AG04449 (cell line): ENCODE results near the gene SDCBP2.

Experiments
- CTCF ChIA-PET: fragments of 350-600 bp; formaldehyde crosslinking; extraction: SDS; loops from one replicate; lab custom pipeline; 2021; ENCODE audit warnings: antibody characterized with exemption; lab: Yijun Ruan, JAX
- POLR2A ChIA-PET: fragments of 400-600, 350-600 bp; formaldehyde crosslinking; extraction: SDS; loops from one replicate; lab custom pipeline; 2020; ENCODE audit warnings: antibody characterized with exemption, inconsistent platforms; lab: Yijun Ruan, JAX
- DNase-seq: peaks from one replicate; pipeline ENCODE4 v3.0.0-alpha.2; 2010; ENCODE audit warnings: low read depth, low spot score
- H3K4me3 ChIP-seq: 2 replicates; pipeline ENCODE4 v1.5.1; 2011; ENCODE audit warnings: low read depth, mild to moderate bottlenecking, control low read depth, low read length
- CTCF ChIP-seq: IDR thresholded peaks from one replicate; pipeline ENCODE4 v1.5.1; 2011; ENCODE audit warnings: mild to moderate bottlenecking, moderate library complexity, low read length, control low read depth, inconsistent platforms; ENCODE audit not compliant: insufficient read depth; ENCODE audit errors: missing control alignments

SDCBP2 gene

GRCh38 chr20:1286267-1287024 is 42.5 kb downstream of the SDCBP2 start:
- POLR2A ChIA-PET: no interaction called here
- DNase-seq: no peak
- CTCF ChIA-PET: no interaction called here
- H3K4me3 ChIP-seq: no peak overlapping the region
- no peak for TF ChIP-seq CTCF

- DNase-seq: no peak
- H3K4me3 ChIP-seq: no peak overlapping the region
- ChIA-PET POLR2A (no interaction called here), CTCF (interaction anchor here (1.3 to 1.8 kb wide), 2 partner anchors 29 to 183 kb away, joined by 4 read pairs; partner anchors contain the start of gene NSFL1C)
- TF ChIP-seq CTCF: no peak
These were observed 45.1 kb downstream of the SDCBP2 start for GRCh38 chr20:1283522-1284510.

- ChIA-PET CTCF (interaction anchor here (1.8 kb wide), 1 partner anchor 184 kb away, joined by 4 read pairs; the partner anchor contains the start of gene NSFL1C), POLR2A (no interaction called here)
- no peak for DNase-seq
- no peak overlapping the region for H3K4me3 ChIP-seq
- no peak for TF ChIP-seq CTCF
These were observed 46.0 kb downstream of the SDCBP2 start for GRCh38 chr20:1282966-1283365.

- ChIA-PET CTCF (interaction anchor here (1.1 to 2.4 kb wide), 4 partner anchors 10 to 186 kb away, joined by 3 to 9 read pairs (median 6); partner anchors contain the start of gene NSFL1C), POLR2A (interaction anchor here (1.2 kb wide), 1 partner anchor 10 kb away, joined by 3 read pairs; no protein-coding TSS in a partner anchor)
- H3K4me3 ChIP-seq: no peak overlapping the region
- no peak for DNase-seq
- no peak for TF ChIP-seq CTCF
These were observed 47.5 kb downstream of the SDCBP2 start for GRCh38 chr20:1281279-1282057.

GRCh38 chr20:1280195-1281102 is 48.5 kb downstream of the SDCBP2 start:
- H3K4me3 ChIP-seq: no peak overlapping the region
- POLR2A ChIA-PET: no interaction called here
- no peak for DNase-seq
- no peak for TF ChIP-seq CTCF
- CTCF ChIA-PET: interaction anchor here (1.1 to 2.4 kb wide), 4 partner anchors 11 to 157 kb away, joined by 3 to 9 read pairs (median 6); partner anchors contain the start of gene SNPH
